Liver (tissue), 3 donors: ENCODE measurements around the gene NFIX.

Experiments
- ATF3 ChIP-seq: IDR thresholded peaks from 2 replicates; pipeline ENCODE4 v1.6.1; 2016; ENCODE audit warnings: antibody characterized with exemption
- CTCF ChIP-seq: fragments of 150-350 bp; IDR thresholded peaks from 2 replicates; pipeline ENCODE4 v1.5.1; 2017; ENCODE audit warnings: improper control_type of control experiment, low read depth, low read length; ENCODE audit not compliant: missing input control
- EGR1 ChIP-seq, 2 donors: IDR thresholded peaks; 2 replicates each; pipeline ENCODE4 v1.6.1; 2016 to 2018; ENCODE audit warnings: antibody characterized with exemption in 2 of 2, low read depth in 2 of 2
- GABPA ChIP-seq, 2 donors: IDR thresholded peaks in 1 of 2; conservative IDR thresholded peaks in 1 of 2; 2 replicates each; pipeline ENCODE4 v1.6.1; 2016; ENCODE audit warnings: antibody characterized with exemption in 2 of 2, mild to moderate bottlenecking in 1 of 2, moderate library complexity in 1 of 2
- JUND ChIP-seq, 2 donors: IDR thresholded peaks; 2 replicates each; pipeline ENCODE4 v1.6.1; 2016; ENCODE audit warnings: antibody characterized with exemption in 2 of 2
- NR2F2 ChIP-seq: IDR thresholded peaks from 2 replicates; pipeline ENCODE4 v1.6.1; 2016; ENCODE audit warnings: antibody characterized with exemption
- RAD21 ChIP-seq, 2 donors: IDR thresholded peaks; 2 replicates each; pipeline ENCODE4 v1.6.1; 2016; ENCODE audit warnings: antibody characterized with exemption in 2 of 2, mild to moderate bottlenecking in 2 of 2
- REST ChIP-seq: IDR thresholded peaks from 2 replicates; pipeline ENCODE4 v1.6.1; 2016; ENCODE audit warnings: antibody characterized with exemption, mild to moderate bottlenecking
- SP1 ChIP-seq: IDR thresholded peaks from 2 replicates; pipeline ENCODE4 v1.6.1; 2018; ENCODE audit warnings: antibody characterized with exemption, mild to moderate bottlenecking
- TAF1 ChIP-seq: conservative IDR thresholded peaks from 2 replicates; pipeline ENCODE4 v1.6.1; 2016; ENCODE audit warnings: antibody characterized with exemption, mild to moderate bottlenecking
- YY1 ChIP-seq: IDR thresholded peaks from 2 replicates; pipeline ENCODE4 v1.6.1; 2016; ENCODE audit warnings: antibody characterized with exemption, mild to moderate bottlenecking
- donor health status: healthy.
- donor health status: healthy.

- TF ChIP-seq CTCF, result no peak
- TF ChIP-seq REST, result no peak
- no peak for TF ChIP-seq ATF3
- TF ChIP-seq NR2F2, result no peak
- TF ChIP-seq RAD21 (IDR thresholded peaks at IDR 0.05), result no peak
- TF ChIP-seq TAF1, result no peak
- TF ChIP-seq EGR1 (IDR thresholded peaks at IDR 0.05; ENCODE audit: low read depth in 2 of 2), result no peak
- TF ChIP-seq YY1, result no peak
- no peak for TF ChIP-seq SP1
- TF ChIP-seq GABPA (IDR thresholded peaks at IDR 0.05 in 1 of 2, conservative IDR thresholded peaks at IDR 0.05 in 1 of 2), result no peak
- no peak for TF ChIP-seq JUND (IDR thresholded peaks at IDR 0.05)
Measured at GRCh38 chr19:13068085-13068846, 73.0 kb downstream of the NFIX start.
